HepG2 (cell line): ENCODE measurements around the gene ELL. TPM values are rescaled to one million over a fixed set of nuclear protein-coding genes. Genes with fewer than 3 reads are reported as not detected.

ENCODE experiments used
- ERF ChIP-seq: IDR thresholded peaks from 2 replicates; pipeline ENCODE4 v1.6.1; 2018; ENCODE audit warnings: missing biosample characterization, missing genetic modification reagents
- IRF9 ChIP-seq: sonication (generic); formaldehyde crosslinking; IDR thresholded peaks from 2 replicates; pipeline ENCODE4 v1.8.0; 2022; ENCODE audit warnings: missing genetic modification reagents, mild to moderate bottlenecking, borderline replicate concordance
- KLF12 ChIP-seq: sonication (generic); formaldehyde crosslinking; IDR thresholded peaks from 2 replicates; pipeline ENCODE4 v1.4.0; 2020; ENCODE audit warnings: missing genetic modification reagents, borderline replicate concordance
- KLF13 ChIP-seq: sonication (generic); formaldehyde crosslinking; IDR thresholded peaks from 2 replicates; pipeline ENCODE4 v1.4.0; 2020; ENCODE audit warnings: mild to moderate bottlenecking, missing genetic modification reagents
- MXD1 ChIP-seq: sonication (generic); formaldehyde crosslinking; IDR thresholded peaks from 2 replicates; pipeline ENCODE4 v1.4.0; 2020; ENCODE audit warnings: mild to moderate bottlenecking, missing genetic modification reagents
- NCOR1 ChIP-seq: fragments of 200-600 bp; sonication (generic); IDR thresholded peaks from 2 replicates; pipeline ENCODE4 v1.7.0; 2017; ENCODE audit warnings: antibody characterized with exemption, low read length, borderline replicate concordance
- NFRKB ChIP-seq: fragments of 450-650 bp; IDR thresholded peaks from 2 replicates; pipeline ENCODE4 v1.6.1; 2017
- PCBP2 ChIP-seq: fragments of 200-400 bp; formaldehyde crosslinking; optimal IDR thresholded peaks from 2 replicates; pipeline ENCODE3; 2018; ENCODE audit warnings: low read length, low read depth; ENCODE audit not compliant: poor library complexity, severe bottlenecking
- RAD21 ChIP-seq: fragments of 450-650 bp; formaldehyde crosslinking; IDR thresholded peaks from 2 replicates; pipeline ENCODE4 v1.5.0; 2020; ENCODE audit warnings: mild to moderate bottlenecking
- SNRNP70 ChIP-seq: fragments of 200-400 bp; formaldehyde crosslinking; IDR thresholded peaks from 2 replicates; pipeline ENCODE4 v1.6.1; 2017; ENCODE audit warnings: mild to moderate bottlenecking, low read depth, low read length, moderate library complexity
- TBX2 ChIP-seq: sonication (generic); formaldehyde crosslinking; IDR thresholded peaks from 2 replicates; pipeline ENCODE4 v1.5.0; 2020; ENCODE audit warnings: missing genetic modification reagents, mild to moderate bottlenecking, borderline replicate concordance
- TOPORS ChIP-seq: sonication (generic); formaldehyde crosslinking; IDR thresholded peaks from 2 replicates; pipeline ENCODE4 v1.8.0; 2023; ENCODE audit warnings: mild to moderate bottlenecking, missing genetic modification reagents
- YEATS4 ChIP-seq: sonication (generic); formaldehyde crosslinking; IDR thresholded peaks from 2 replicates; pipeline ENCODE4 v1.4.0; 2020; ENCODE audit warnings: missing genetic modification reagents, borderline replicate concordance
- ZMYM3 ChIP-seq: sonication (generic); formaldehyde crosslinking; IDR thresholded peaks from 2 replicates; pipeline ENCODE4 v1.5.1; 2020; ENCODE audit warnings: mild to moderate bottlenecking, missing genetic modification reagents
- ZNF18 ChIP-seq: sonication (generic); formaldehyde crosslinking; IDR thresholded peaks from 2 replicates; pipeline ENCODE4 v1.8.0; 2022; ENCODE audit warnings: mild to moderate bottlenecking, missing genetic modification reagents; ENCODE audit not compliant: insufficient replicate concordance
- ZNF276 ChIP-seq: sonication (generic); formaldehyde crosslinking; IDR thresholded peaks from 2 replicates; pipeline ENCODE4 v1.4.0; 2020; ENCODE audit warnings: mild to moderate bottlenecking, low read depth, missing genetic modification reagents
- ZNF280B ChIP-seq: sonication (generic); formaldehyde crosslinking; IDR thresholded peaks from 2 replicates; pipeline ENCODE4 v1.5.0; 2020; ENCODE audit warnings: missing genetic modification reagents, mild to moderate bottlenecking, borderline replicate concordance
- ZNF550 ChIP-seq: sonication (generic); formaldehyde crosslinking; IDR thresholded peaks from 2 replicates; pipeline ENCODE4 v1.4.0; 2020; ENCODE audit warnings: mild to moderate bottlenecking, missing genetic modification reagents, borderline replicate concordance
- ZNF704 ChIP-seq: sonication (generic); formaldehyde crosslinking; IDR thresholded peaks from 2 replicates; pipeline ENCODE4 v1.8.1; 2023; ENCODE audit warnings: mild to moderate bottlenecking, inconsistent platforms, moderate library complexity, missing genetic modification reagents, borderline replicate concordance
- ZNF841 ChIP-seq: sonication (generic); formaldehyde crosslinking; IDR thresholded peaks from 2 replicates; pipeline ENCODE4 v1.8.1; 2023; ENCODE audit warnings: missing genetic modification reagents, borderline replicate concordance
- polyA plus RNA-seq, 8 experiments: library from polyadenylated mRNA; depleted of rRNA in 3 of 8; stranded (reverse) in 7 of 8; unstranded in 1 of 8; fragments of >200 nt; fragmentation: Illumina TruSeq in 4 of 8; extraction: Trizol in 4 of 8; gene quantifications; 2 replicates each; pipeline versions ENCODE4 v1.2.1 to v1.2.3, GENCODE V29; 2011 to 2016; ENCODE audit warnings: low read depth in 4 of 8, missing spikeins in 1 of 8, mixed read lengths in 1 of 8; ENCODE audit not compliant: insufficient read depth in 1 of 8
- total RNA-seq, 5 experiments: library from RNA; depleted of rRNA; stranded (reverse); fragments of >200 nt; fragmentation: Illumina TruSeq; extraction: Trizol; gene quantifications; 2 replicates each; pipeline ENCODE4 v1.2.3, GENCODE V29; 2016; ENCODE audit warnings: low read depth in 1 of 5

ELL gene
- total and polyA plus RNA-seq, 2 of the 13 experiments (the other 11 are each of a cell fraction or from before 2014, with no cell fraction given) = 3.7 to 5.4 TPM

GRCh38 chr19:18521692-18522123, at the start of gene ELL (continued):
- TF ChIP-seq ZNF280B (CRISPR knock-in tag) (0 out of 2 replicates have a peak, but pooled peaks have one; percentile 71), ZNF550 (CRISPR knock-in tag) (no peak), ZNF18 (peak; percentile 42), NCOR1 (0 out of 2 replicates have a peak, but pooled peaks have one; percentile 15), ZNF841 (CRISPR knock-in tag) (no peak), ERF (CRISPR knock-in tag) (no peak), ZMYM3 (CRISPR knock-in tag) (no peak), YEATS4 (CRISPR knock-in tag) (peak; percentile 62; the same call in 1 of the 2 replicates), TBX2 (CRISPR knock-in tag) (no peak), KLF13 (no peak), KLF12 (CRISPR knock-in tag) (0 out of 2 replicates have a peak, but pooled peaks have one; percentile 27), MXD1 (CRISPR knock-in tag) (peak; percentile 69; the same call in 1 of the 2 replicates), TOPORS (CRISPR knock-in tag) (0 out of 2 replicates have a peak, but pooled peaks have one; percentile 33), SNRNP70 (no peak), IRF9 (CRISPR knock-in tag) (0 out of 2 replicates have a peak, but pooled peaks have one; percentile 66), ZNF276 (CRISPR knock-in tag) (no peak), PCBP2 (no peak), RAD21 (CRISPR knock-in tag) (peak; percentile 35), NFRKB (0 out of 2 replicates have a peak, but pooled peaks have one; percentile 8), ZNF704 (CRISPR knock-in tag) (peak; percentile 34; the same call in 1 of the 2 replicates)
